Thoracic aorta (tissue), 2 donors: ENCODE measurements around the gene MACF1. TPM values are rescaled to one million over a fixed set of nuclear protein-coding genes. Genes with fewer than 3 reads are reported as not detected.

ENCODE experiments used
- ATAC-seq: fragments of 150-250 bp; one replicate; pipeline ENCODE4 v1.8.0; 2017; ENCODE audit warnings: low read depth; ENCODE audit not compliant: insufficient number of reproducible peaks, low FRiP score
- DNase-seq: peaks from one replicate; pipeline ENCODE4 v3.0.0-alpha.2; 2020; ENCODE audit warnings: low spot score
- H3K27ac ChIP-seq, 2 donors: fragments of 200-600 bp; sonication (generic); 1 replicate in 1 of 2; 2 replicates in 1 of 2; pipeline ENCODE4 v1.5.1; 2016; ENCODE audit warnings: mild to moderate bottlenecking in 2 of 2, moderate library complexity in 2 of 2
- H3K27me3 ChIP-seq: fragments of 200-600 bp; sonication (generic); replicated peaks from 2 replicates; pipeline ENCODE4 v1.6.0; 2016; ENCODE audit warnings: mild to moderate bottlenecking; ENCODE audit not compliant: insufficient read depth
- H3K36me3 ChIP-seq: fragments of 200-600 bp; sonication (generic); one replicate; pipeline ENCODE4 v1.5.1; 2016
- H3K4me1 ChIP-seq, 2 donors: fragments of 200-600 bp; sonication (generic); 1 replicate in 1 of 2; 2 replicates in 1 of 2; pipeline versions ENCODE4 v1.5.1 to v1.6.0; 2016; ENCODE audit warnings: low read depth in 2 of 2, mild to moderate bottlenecking in 1 of 2; ENCODE audit not compliant: control insufficient read depth in 1 of 2
- H3K4me3 ChIP-seq: fragments of 200-600 bp; sonication (generic); 2 replicates; pipeline ENCODE4 v1.5.1; 2016; ENCODE audit warnings: mild to moderate bottlenecking
- H3K9me3 ChIP-seq: fragments of 200-600 bp; sonication (generic); 2 replicates; pipeline ENCODE4 v1.5.1; 2016
- CTCF ChIP-seq: fragments of 200-600 bp; sonication (generic); IDR thresholded peaks from one replicate; pipeline ENCODE4 v1.5.1; 2019; ENCODE audit warnings: antibody characterized with exemption
- total RNA-seq, 2 donors: library from RNA; depleted of rRNA; stranded (reverse); fragments of >200 nt; gene quantifications; one replicate each; pipeline versions ENCODE4 v1.1.0 to v1.2.3, GENCODE V29; 2016

MACF1 gene
- total RNA-seq, 2 donors from 2014 or later = 604 to 650 TPM

GRCh38 chr1:39354572-39354971 is 150.1 kb downstream of the MACF1 start:
- H3K36me3 ChIP-seq = peaks cover 87% of the 10 kb centered on the region
- ATAC-seq (no peak), DNase-seq (no peak)
- no peak overlapping the region for H3K4me3 ChIP-seq
- no peak overlapping the region for H3K27ac ChIP-seq
- TF ChIP-seq CTCF = no peak
- H3K9me3 ChIP-seq = no peaks in the 10 kb centered on the region
- H3K27me3 ChIP-seq = no peaks in the 10 kb centered on the region
- H3K4me1 ChIP-seq = peaks cover 4 to 9% of the 10 kb centered on the region in 2 donors

GRCh38 chr1:39358491-39358890 is 154.0 kb downstream of the MACF1 start:
- no peak for TF ChIP-seq CTCF
- H3K36me3 ChIP-seq = peaks cover 77% of the 10 kb centered on the region
- ATAC-seq = no peak
- no peak overlapping the region for H3K4me3 ChIP-seq
- H3K27me3 ChIP-seq = no peaks in the 10 kb centered on the region
- peaks cover 4 to 9% of the 10 kb centered on the region in 2 donors for H3K4me1 ChIP-seq
- no peaks in the 10 kb centered on the region for H3K9me3 ChIP-seq
- H3K27ac ChIP-seq = no peak overlapping the region
- DNase-seq = no peak

GRCh38 chr1:39359028-39359570 is 154.6 kb downstream of the MACF1 start:
- ATAC-seq = no peak
- H3K4me3 ChIP-seq = no peak overlapping the region
- no peaks in the 10 kb centered on the region for H3K27me3 ChIP-seq
- H3K9me3 ChIP-seq = no peaks in the 10 kb centered on the region
- H3K36me3 ChIP-seq = peaks cover 71% of the 10 kb centered on the region
- no peak overlapping the region for H3K27ac ChIP-seq
- H3K4me1 ChIP-seq = peaks cover 4 to 9% of the 10 kb centered on the region in 2 donors
- no peak for TF ChIP-seq CTCF
- DNase-seq = no peak

GRCh38 chr1:39360731-39361130 is 156.2 kb downstream of the MACF1 start:
- Histone ChIP-seq H3K4me1 (peaks cover 4 to 9% of the 10 kb centered on the region in 2 donors), H3K36me3 (peaks cover 67% of the 10 kb centered on the region), H3K9me3 (no peaks in the 10 kb centered on the region), H3K27me3 (no peaks in the 10 kb centered on the region), H3K27ac (no peak overlapping the region), H3K4me3 (no peak overlapping the region)
- TF ChIP-seq CTCF = no peak
- ATAC-seq (no peak), DNase-seq (no peak)

GRCh38 chr1:39361446-39361845 is 157.0 kb downstream of the MACF1 start:
- no peaks in the 10 kb centered on the region for H3K27me3 ChIP-seq
- ATAC-seq (no peak), DNase-seq (no peak)
- H3K4me1 ChIP-seq = peaks cover 4 to 9% of the 10 kb centered on the region in 2 donors
- TF ChIP-seq CTCF = no peak
- H3K36me3 ChIP-seq = peaks cover 61% of the 10 kb centered on the region
- H3K9me3 ChIP-seq = no peaks in the 10 kb centered on the region
- H3K4me3 ChIP-seq = no peak overlapping the region
- no peak overlapping the region for H3K27ac ChIP-seq
